ENCODE data around the gene PON3. TPM values are rescaled to one million over a fixed set of nuclear protein-coding genes. Genes with fewer than 3 reads are reported as not detected.

Gene PON3
- total and polyA plus RNA-seq, 2 of the 13 experiments (the other 11 are each of a cell fraction or from before 2014, with no cell fraction given): 23.6 to 37.8 TPM

DNA sequence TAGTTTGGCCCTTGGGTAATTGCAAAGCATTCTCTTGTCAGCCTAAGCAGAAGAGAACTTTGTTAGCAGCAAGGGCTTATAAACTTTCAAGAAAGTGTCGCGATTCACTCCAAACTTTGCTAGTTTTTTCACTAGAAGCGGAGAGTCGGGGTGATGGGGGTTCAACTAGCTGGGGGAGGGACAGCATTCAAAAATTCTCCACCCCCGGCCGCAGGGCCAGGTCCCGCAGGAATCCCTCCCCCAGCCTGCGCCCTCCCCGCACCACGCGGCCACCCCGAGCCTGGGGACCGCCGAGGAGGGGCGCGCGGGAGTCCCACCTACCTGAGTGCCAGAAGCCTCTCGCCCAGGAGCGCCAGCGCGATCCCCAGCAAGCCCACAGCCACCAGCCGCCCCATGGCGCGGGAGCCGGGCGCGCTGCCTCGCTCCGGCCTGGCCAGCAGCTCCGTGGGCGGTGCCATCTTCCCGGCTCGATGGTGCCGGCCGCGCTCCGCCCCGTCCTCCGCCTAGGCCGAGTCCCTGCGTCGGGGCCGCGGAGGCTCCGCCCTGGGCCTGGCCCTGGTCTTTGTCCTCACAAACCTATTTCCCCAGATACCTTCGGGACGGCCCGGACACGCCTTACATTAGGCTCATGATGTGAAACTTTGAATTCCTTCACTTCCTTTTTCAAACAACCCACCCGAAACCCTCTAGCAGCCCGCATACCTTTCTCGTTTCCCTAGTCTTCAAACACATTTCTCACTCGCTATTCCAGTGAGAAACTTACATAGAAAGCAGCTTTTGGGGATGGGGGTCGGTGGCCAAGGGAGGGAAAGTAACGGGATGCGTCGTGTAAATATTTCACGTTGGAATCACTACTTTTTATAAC is 38.6 kb upstream of the PON3 start, which contains the start of gene PON2 (continued):
- TF ChIP-seq, protein P1, sequence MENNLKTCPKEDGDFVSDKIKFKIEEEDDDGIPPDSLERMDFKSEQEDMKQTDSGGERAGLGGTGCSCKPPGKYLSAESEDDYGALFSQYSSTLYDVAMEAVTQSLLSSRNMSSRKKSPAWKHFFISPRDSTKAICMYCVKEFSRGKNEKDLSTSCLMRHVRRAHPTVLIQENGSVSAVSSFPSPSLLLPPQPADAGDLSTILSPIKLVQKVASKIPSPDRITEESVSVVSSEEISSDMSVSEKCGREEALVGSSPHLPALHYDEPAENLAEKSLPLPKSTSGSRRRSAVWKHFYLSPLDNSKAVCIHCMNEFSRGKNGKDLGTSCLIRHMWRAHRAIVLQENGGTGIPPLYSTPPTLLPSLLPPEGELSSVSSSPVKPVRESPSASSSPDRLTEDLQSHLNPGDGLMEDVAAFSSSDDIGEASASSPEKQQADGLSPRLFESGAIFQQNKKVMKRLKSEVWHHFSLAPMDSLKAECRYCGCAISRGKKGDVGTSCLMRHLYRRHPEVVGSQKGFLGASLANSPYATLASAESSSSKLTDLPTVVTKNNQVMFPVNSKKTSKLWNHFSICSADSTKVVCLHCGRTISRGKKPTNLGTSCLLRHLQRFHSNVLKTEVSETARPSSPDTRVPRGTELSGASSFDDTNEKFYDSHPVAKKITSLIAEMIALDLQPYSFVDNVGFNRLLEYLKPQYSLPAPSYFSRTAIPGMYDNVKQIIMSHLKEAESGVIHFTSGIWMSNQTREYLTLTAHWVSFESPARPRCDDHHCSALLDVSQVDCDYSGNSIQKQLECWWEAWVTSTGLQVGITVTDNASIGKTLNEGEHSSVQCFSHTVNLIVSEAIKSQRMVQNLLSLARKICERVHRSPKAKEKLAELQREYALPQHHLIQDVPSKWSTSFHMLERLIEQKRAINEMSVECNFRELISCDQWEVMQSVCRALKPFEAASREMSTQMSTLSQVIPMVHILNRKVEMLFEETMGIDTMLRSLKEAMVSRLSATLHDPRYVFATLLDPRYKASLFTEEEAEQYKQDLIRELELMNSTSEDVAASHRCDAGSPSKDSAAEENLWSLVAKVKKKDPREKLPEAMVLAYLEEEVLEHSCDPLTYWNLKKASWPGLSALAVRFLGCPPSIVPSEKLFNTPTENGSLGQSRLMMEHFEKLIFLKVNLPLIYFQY (CRISPR knock-in tag; IDR thresholded peaks at IDR 0.05; ENCODE audit: borderline replicate concordance): peak; percentile 80; the same call in 1 of the 2 replicates
- no peak for TF ChIP-seq HMG20A (CRISPR knock-in tag; IDR thresholded peaks at IDR 0.05; ENCODE audit: borderline replicate concordance)
- TF ChIP-seq, protein P2, sequence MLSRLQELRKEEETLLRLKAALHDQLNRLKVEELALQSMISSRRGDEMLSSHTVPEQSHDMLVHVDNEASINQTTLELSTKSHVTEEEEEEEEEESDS (CRISPR knock-in tag; IDR thresholded peaks at IDR 0.05; ENCODE audit: borderline replicate concordance): no peak
- TF ChIP-seq ZNF484 (CRISPR knock-in tag; IDR thresholded peaks at IDR 0.05; ENCODE audit: borderline replicate concordance, low read depth): no peak
- TF ChIP-seq, protein P3, sequence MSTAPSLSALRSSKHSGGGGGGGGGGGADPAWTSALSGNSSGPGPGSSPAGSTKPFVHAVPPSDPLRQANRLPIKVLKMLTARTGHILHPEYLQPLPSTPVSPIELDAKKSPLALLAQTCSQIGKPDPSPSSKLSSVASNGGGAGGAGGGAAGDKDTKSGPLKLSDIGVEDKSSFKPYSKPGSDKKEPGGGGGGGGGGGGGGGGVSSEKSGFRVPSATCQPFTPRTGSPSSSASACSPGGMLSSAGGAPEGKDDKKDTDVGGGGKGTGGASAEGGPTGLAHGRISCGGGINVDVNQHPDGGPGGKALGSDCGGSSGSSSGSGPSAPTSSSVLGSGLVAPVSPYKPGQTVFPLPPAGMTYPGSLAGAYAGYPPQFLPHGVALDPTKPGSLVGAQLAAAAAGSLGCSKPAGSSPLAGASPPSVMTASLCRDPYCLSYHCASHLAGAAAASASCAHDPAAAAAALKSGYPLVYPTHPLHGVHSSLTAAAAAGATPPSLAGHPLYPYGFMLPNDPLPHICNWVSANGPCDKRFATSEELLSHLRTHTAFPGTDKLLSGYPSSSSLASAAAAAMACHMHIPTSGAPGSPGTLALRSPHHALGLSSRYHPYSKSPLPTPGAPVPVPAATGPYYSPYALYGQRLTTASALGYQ (CRISPR knock-in tag; IDR thresholded peaks at IDR 0.05): 0 out of 2 replicates have a peak, but pooled peaks have one; percentile 77
- no peak for TF ChIP-seq MIER2 (CRISPR knock-in tag; IDR thresholded peaks at IDR 0.05)
- TF ChIP-seq, protein P4, sequence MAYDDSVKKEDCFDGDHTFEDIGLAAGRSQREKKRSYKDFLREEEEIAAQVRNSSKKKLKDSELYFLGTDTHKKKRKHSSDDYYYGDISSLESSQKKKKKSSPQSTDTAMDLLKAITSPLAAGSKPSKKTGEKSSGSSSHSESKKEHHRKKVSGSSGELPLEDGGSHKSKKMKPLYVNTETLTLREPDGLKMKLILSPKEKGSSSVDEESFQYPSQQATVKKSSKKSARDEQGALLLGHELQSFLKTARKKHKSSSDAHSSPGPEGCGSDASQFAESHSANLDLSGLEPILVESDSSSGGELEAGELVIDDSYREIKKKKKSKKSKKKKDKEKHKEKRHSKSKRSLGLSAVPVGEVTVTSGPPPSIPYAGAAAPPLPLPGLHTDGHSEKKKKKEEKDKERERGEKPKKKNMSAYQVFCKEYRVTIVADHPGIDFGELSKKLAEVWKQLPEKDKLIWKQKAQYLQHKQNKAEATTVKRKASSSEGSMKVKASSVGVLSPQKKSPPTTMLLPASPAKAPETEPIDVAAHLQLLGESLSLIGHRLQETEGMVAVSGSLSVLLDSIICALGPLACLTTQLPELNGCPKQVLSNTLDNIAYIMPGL (CRISPR knock-in tag; IDR thresholded peaks at IDR 0.05; ENCODE audit: borderline replicate concordance in 1 of 2, low read depth in 1 of 2): peak; percentile 87 to 93
- no peak; the same call in 1 of the 2 replicates for TF ChIP-seq HMG20B (CRISPR knock-in tag; conservative IDR thresholded peaks at IDR 0.05)
- TF ChIP-seq, protein P5, sequence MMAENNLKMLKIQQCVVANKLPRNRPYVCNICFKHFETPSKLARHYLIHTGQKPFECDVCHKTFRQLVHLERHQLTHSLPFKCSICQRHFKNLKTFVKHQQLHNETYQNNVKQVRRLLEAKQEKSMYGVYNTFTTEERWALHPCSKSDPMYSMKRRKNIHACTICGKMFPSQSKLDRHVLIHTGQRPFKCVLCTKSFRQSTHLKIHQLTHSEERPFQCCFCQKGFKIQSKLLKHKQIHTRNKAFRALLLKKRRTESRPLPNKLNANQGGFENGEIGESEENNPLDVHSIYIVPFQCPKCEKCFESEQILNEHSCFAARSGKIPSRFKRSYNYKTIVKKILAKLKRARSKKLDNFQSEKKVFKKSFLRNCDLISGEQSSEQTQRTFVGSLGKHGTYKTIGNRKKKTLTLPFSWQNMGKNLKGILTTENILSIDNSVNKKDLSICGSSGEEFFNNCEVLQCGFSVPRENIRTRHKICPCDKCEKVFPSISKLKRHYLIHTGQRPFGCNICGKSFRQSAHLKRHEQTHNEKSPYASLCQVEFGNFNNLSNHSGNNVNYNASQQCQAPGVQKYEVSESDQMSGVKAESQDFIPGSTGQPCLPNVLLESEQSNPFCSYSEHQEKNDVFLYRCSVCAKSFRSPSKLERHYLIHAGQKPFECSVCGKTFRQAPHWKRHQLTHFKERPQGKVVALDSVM (CRISPR knock-in tag; IDR thresholded peaks at IDR 0.05): no peak
- TF ChIP-seq CCAR2 (optimal IDR thresholded peaks at IDR 0.05; ENCODE audit: low read depth, low read length): no peak
- TF ChIP-seq ZNF547 (CRISPR knock-in tag; IDR thresholded peaks at IDR 0.05): peak; percentile 56; the same call in 1 of the 2 replicates
- TF ChIP-seq ELF4 (CRISPR knock-in tag; IDR thresholded peaks at IDR 0.05; ENCODE audit: borderline replicate concordance): no peak
- TF ChIP-seq, protein P6, sequence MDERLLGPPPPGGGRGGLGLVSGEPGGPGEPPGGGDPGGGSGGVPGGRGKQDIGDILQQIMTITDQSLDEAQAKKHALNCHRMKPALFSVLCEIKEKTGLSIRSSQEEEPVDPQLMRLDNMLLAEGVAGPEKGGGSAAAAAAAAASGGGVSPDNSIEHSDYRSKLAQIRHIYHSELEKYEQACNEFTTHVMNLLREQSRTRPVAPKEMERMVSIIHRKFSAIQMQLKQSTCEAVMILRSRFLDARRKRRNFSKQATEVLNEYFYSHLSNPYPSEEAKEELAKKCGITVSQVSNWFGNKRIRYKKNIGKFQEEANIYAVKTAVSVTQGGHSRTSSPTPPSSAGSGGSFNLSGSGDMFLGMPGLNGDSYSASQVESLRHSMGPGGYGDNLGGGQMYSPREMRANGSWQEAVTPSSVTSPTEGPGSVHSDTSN (CRISPR knock-in tag; IDR thresholded peaks at IDR 0.05): no peak
- TF ChIP-seq ZZZ3 (CRISPR knock-in tag; IDR thresholded peaks at IDR 0.05; ENCODE audit: borderline replicate concordance): 0 out of 2 replicates have a peak, but pooled peaks have one; percentile 42

All from HepG2 (cell line).